Keratinocyte (primary cell): ENCODE results near the gene CD46. TPM values are rescaled to one million over a fixed set of nuclear protein-coding genes. Genes with fewer than 3 reads are reported as not detected.
"Not testable (repeated sequence)": the region's sequence is repeated elsewhere in the genome, so short reads cannot be mapped to it uniquely, and the experiment has no call there.

Source experiments
- DNase-seq: peaks from one replicate; pipeline ENCODE4 v3.0.0-alpha.2; 2011; ENCODE audit warnings: low read depth, missing footprints, low spot score
- FAIRE-seq: peaks from 2 replicates; lab custom pipeline; 2011; peaks lifted over from hg19 to GRCh38; lab: Jason Lieb, UNC
- H2AFZ ChIP-seq: 2 replicates; pipeline ENCODE4 v1.6.0; 2012; ENCODE audit warnings: low read length, control low read depth, inconsistent platforms; ENCODE audit not compliant: control insufficient read depth
- H3K27ac ChIP-seq: 2 replicates; pipeline ENCODE4 v1.5.1; 2011; ENCODE audit warnings: low read length; ENCODE audit not compliant: control insufficient read depth, insufficient read depth
- H3K27me3 ChIP-seq: 3 replicates; pipeline ENCODE4 v1.6.0; 2011; ENCODE audit warnings: low read length; ENCODE audit not compliant: control insufficient read depth, insufficient read depth; ENCODE audit errors: extremely low read depth
- H3K36me3 ChIP-seq, 2 experiments: 2 replicates in 1 of 2; 3 replicates in 1 of 2; pipeline ENCODE4 v1.5.1; 2011; ENCODE audit warnings: low read length in 2 of 2, mild to moderate bottlenecking in 1 of 2; ENCODE audit not compliant: control insufficient read depth in 2 of 2, insufficient read depth in 2 of 2; ENCODE audit errors: extremely low read depth in 1 of 2
- H3K4me1 ChIP-seq: 3 replicates; pipeline ENCODE4 v1.5.1; 2011; ENCODE audit warnings: low read length; ENCODE audit not compliant: control insufficient read depth, insufficient read depth; ENCODE audit errors: extremely low read depth
- H3K4me2 ChIP-seq: 3 replicates; pipeline ENCODE4 v1.6.0; 2011; ENCODE audit warnings: low read depth, low read length; ENCODE audit not compliant: control insufficient read depth, insufficient read depth; ENCODE audit errors: extremely low read depth
- H3K4me3 ChIP-seq, 3 experiments: fragments of 200-600 bp in 1 of 3; sonication (generic) in 1 of 3; 2 replicates in 2 of 3; 3 replicates in 1 of 3; pipeline ENCODE4 v1.5.1; 2011 to 2016; ENCODE audit warnings: low read length in 3 of 3, mild to moderate bottlenecking in 3 of 3, control low read depth in 2 of 3, inconsistent platforms in 1 of 3, low read depth in 1 of 3, mixed read lengths in 1 of 3, mixed run types in 1 of 3, moderate library complexity in 1 of 3; ENCODE audit not compliant: control insufficient read depth in 2 of 3, insufficient read depth in 2 of 3; ENCODE audit errors: extremely low read depth in 1 of 3
- H3K79me2 ChIP-seq: 2 replicates; pipeline ENCODE4 v1.6.0; 2012; ENCODE audit warnings: low read length; ENCODE audit not compliant: control insufficient read depth, insufficient read depth
- H3K9ac ChIP-seq: 3 replicates; pipeline ENCODE4 v1.6.0; 2011; ENCODE audit warnings: low read length; ENCODE audit not compliant: control insufficient read depth, insufficient read depth; ENCODE audit errors: extremely low read depth
- H3K9me1 ChIP-seq: 3 replicates; pipeline ENCODE4 v1.6.0; 2011; ENCODE audit warnings: low read length; ENCODE audit not compliant: control insufficient read depth, insufficient read depth; ENCODE audit errors: extremely low read depth
- H3K9me3 ChIP-seq: 2 replicates; pipeline ENCODE4 v1.5.1; 2012; ENCODE audit warnings: low read depth, low read length; ENCODE audit not compliant: control insufficient read depth
- H4K20me1 ChIP-seq: 3 replicates; pipeline ENCODE4 v1.6.0; 2011; ENCODE audit warnings: low read length; ENCODE audit not compliant: control insufficient read depth, insufficient read depth; ENCODE audit errors: extremely low read depth
- EZH2 ChIP-seq: IDR thresholded peaks from one replicate; pipeline ENCODE4 v1.6.1; 2012; ENCODE audit warnings: inconsistent platforms, mild to moderate bottlenecking, low read length, moderate library complexity
- dilution Hi-C: fragments of 300-500 bp; cut with MboI; formaldehyde crosslinking; loops from one replicate; pipeline ENCODE4 v1.7.0; 2020; ENCODE audit warnings: low sequenced_read_pairs; ENCODE audit not compliant: extremely low pct_ligation_motif_present
- polyA plus RNA-seq, 5 experiments: library from polyadenylated mRNA; depleted of rRNA in 3 of 5; stranded (reverse) in 3 of 5; stranded (forward) in 1 of 5; unstranded in 1 of 5; fragments of >200 nt; gene quantifications; 1 replicate in 1 of 5; 2 replicates in 3 of 5; 3 replicates in 1 of 5; pipeline versions ENCODE4 v1.2.1 to v1.2.3, GENCODE V29; 2011 to 2012; ENCODE audit warnings: missing spikeins in 2 of 5, low read depth in 1 of 5, low replicate concordance in 1 of 5
- TF ChIP-seq, protein P1 (sequence below), 3 experiments: IDR thresholded peaks in 1 of 3; conservative IDR thresholded peaks in 1 of 3; optimal IDR thresholded peaks in 1 of 3; 2 replicates in 2 of 3; 3 replicates in 1 of 3; pipeline versions ENCODE3 to v1.5.1; 2011; ENCODE audit warnings: low read length in 3 of 3, mild to moderate bottlenecking in 3 of 3, moderate library complexity in 2 of 3, control low read depth in 1 of 3, inconsistent platforms in 1 of 3; ENCODE audit not compliant: insufficient read depth in 2 of 3; ENCODE audit errors: extremely low read depth in 1 of 3

The CD46 gene
- polyA plus RNA-seq, 1 donor (not counting 4 experiments of a cell fraction or from before 2014, with no cell fraction given): 298 TPM

- H2AFZ ChIP-seq, H3K4me3 ChIP-seq, H4K20me1 ChIP-seq, H3K27me3 ChIP-seq, H3K4me2 ChIP-seq, H3K9ac ChIP-seq, H3K36me3 ChIP-seq, dilution Hi-C loops, DNase-seq, H3K9me1 ChIP-seq, H3K9me3 ChIP-seq, H3K79me2 ChIP-seq, H3K4me1 ChIP-seq, H3K27ac ChIP-seq, FAIRE-seq: not testable (repeated sequence)
Observed at GRCh38 chr1:207737503-207738157, 14.2 kb upstream of the CD46 start.

- H3K9ac ChIP-seq, H2AFZ ChIP-seq, DNase-seq, H3K9me3 ChIP-seq, H3K4me3 ChIP-seq, H3K4me1 ChIP-seq, H3K79me2 ChIP-seq, dilution Hi-C loops, H3K4me2 ChIP-seq, H3K27me3 ChIP-seq, H4K20me1 ChIP-seq, H3K27ac ChIP-seq, H3K36me3 ChIP-seq, H3K9me1 ChIP-seq: not testable (repeated sequence)
- FAIRE-seq: peak; percentile 46
Observed at GRCh38 chr1:207738158-207738659, 13.6 kb upstream of the CD46 start.

DNA sequence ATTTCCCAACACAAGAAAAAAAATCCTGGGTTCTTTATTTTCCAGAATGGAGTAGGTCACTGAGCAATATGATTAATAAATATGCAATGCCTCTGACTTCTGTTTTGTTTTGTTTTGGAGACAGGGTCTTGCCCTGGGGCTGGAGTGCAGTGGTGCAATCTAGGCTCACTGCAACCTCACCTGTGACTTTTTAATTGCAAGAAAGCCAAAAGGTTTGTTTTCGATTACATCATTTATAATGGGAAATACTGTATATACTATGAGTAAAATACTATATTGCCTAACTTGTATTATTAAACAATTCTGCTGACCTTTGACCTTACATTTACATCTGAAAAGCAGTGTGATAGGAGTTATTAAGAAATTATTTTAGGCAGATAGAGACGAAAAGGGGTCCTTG, 11.6 kb upstream of the CD46 start:
- H3K9me1 ChIP-seq: no peaks in the 10 kb centered on the region
- no peaks in the 10 kb centered on the region for H3K27me3 ChIP-seq
- H3K9ac ChIP-seq: no peak overlapping the region
- DNase-seq (no peak), FAIRE-seq (no peak)
- H3K36me3 ChIP-seq: no peaks in the 10 kb centered on the region
- TF ChIP-seq, protein P1, sequence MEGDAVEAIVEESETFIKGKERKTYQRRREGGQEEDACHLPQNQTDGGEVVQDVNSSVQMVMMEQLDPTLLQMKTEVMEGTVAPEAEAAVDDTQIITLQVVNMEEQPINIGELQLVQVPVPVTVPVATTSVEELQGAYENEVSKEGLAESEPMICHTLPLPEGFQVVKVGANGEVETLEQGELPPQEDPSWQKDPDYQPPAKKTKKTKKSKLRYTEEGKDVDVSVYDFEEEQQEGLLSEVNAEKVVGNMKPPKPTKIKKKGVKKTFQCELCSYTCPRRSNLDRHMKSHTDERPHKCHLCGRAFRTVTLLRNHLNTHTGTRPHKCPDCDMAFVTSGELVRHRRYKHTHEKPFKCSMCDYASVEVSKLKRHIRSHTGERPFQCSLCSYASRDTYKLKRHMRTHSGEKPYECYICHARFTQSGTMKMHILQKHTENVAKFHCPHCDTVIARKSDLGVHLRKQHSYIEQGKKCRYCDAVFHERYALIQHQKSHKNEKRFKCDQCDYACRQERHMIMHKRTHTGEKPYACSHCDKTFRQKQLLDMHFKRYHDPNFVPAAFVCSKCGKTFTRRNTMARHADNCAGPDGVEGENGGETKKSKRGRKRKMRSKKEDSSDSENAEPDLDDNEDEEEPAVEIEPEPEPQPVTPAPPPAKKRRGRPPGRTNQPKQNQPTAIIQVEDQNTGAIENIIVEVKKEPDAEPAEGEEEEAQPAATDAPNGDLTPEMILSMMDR (optimal IDR thresholded peaks at IDR 0.05 in 1 of 3, IDR thresholded peaks at IDR 0.05 in 1 of 3, conservative IDR thresholded peaks at IDR 0.05 in 1 of 3; ENCODE audit: extremely low read depth in 1 of 3, insufficient read depth in 2 of 3, low read length in 3 of 3): no peak
- no peak for TF ChIP-seq EZH2
- no peaks in the 10 kb centered on the region for H3K4me1 ChIP-seq
- H3K9me3 ChIP-seq: no peaks in the 10 kb centered on the region
- no peaks in the 10 kb centered on the region for H4K20me1 ChIP-seq
- no peak overlapping the region for H3K4me3 ChIP-seq
- dilution Hi-C loops: no loop called here
- no peak overlapping the region for H2AFZ ChIP-seq
- no peak overlapping the region for H3K4me2 ChIP-seq
- no peak overlapping the region for H3K27ac ChIP-seq
- no peaks in the 10 kb centered on the region for H3K79me2 ChIP-seq
